ENCODE results near the gene FADS6. TPM values are rescaled to one million over a fixed set of nuclear protein-coding genes. Genes with fewer than 3 reads are reported as not detected.

Gene FADS6
- total RNA-seq, 4 donors from 2014 or later = not detected

- in situ Hi-C loops (cut with MboI; ENCODE audit: low sequenced_read_pairs in 4 of 4) = no loop called here
- Histone ChIP-seq H3K27ac (no peak overlapping the region), H3K27me3 (peaks cover 0 to 7% (median 4%) of the 10 kb centered on the region in 3 donors), H3K4me1 (no peaks in the 10 kb centered on the region), H3K36me3 (no peaks in the 10 kb centered on the region), H3K9me3 (no peaks in the 10 kb centered on the region), H3K4me3 (no peak overlapping the region)
- intact Hi-C loops (cut with DNase I; ENCODE audit: low total_unique reads) = no loop called here
- TF ChIP-seq POLR2A (IDR thresholded peaks at IDR 0.05) (no peak), CTCF (IDR thresholded peaks at IDR 0.05 in 4 of 5, conservative IDR thresholded peaks at IDR 0.05 in 1 of 5) (no peak)
- DNase-seq (no peak), ATAC-seq (no peak)
These were observed 10.8 kb downstream of the FADS6 start for GRCh38 chr17:74882517-74883240.

GRCh38 chr17:74881073-74881472 is 12.4 kb downstream of the FADS6 start:
- DNase-seq (no peak), ATAC-seq (no peak)
- Histone ChIP-seq H3K27me3 (no peaks in the 10 kb centered on the region), H3K4me1 (no peaks in the 10 kb centered on the region), H3K36me3 (no peaks in the 10 kb centered on the region), H3K27ac (no peak overlapping the region), H3K9me3 (no peaks in the 10 kb centered on the region), H3K4me3 (no peak overlapping the region)
- TF ChIP-seq CTCF (IDR thresholded peaks at IDR 0.05 in 4 of 5, conservative IDR thresholded peaks at IDR 0.05 in 1 of 5) (no peak), POLR2A (IDR thresholded peaks at IDR 0.05) (no peak)
- in situ Hi-C loops (cut with MboI; ENCODE audit: low sequenced_read_pairs in 4 of 4) (no loop called here), intact Hi-C loops (cut with DNase I; ENCODE audit: low total_unique reads) (no loop called here)

GRCh38 chr17:74879308-74879707 is 14.1 kb downstream of the FADS6 start:
- Histone ChIP-seq H3K4me1 (no peaks in the 10 kb centered on the region), H3K9me3 (no peaks in the 10 kb centered on the region), H3K36me3 (no peaks in the 10 kb centered on the region), H3K27ac (no peak overlapping the region), H3K4me3 (no peak overlapping the region), H3K27me3 (no peaks in the 10 kb centered on the region)
- intact Hi-C loops (cut with DNase I; ENCODE audit: low total_unique reads) = no loop called here
- DNase-seq (no peak), ATAC-seq (no peak)
- in situ Hi-C loops (cut with MboI; ENCODE audit: low sequenced_read_pairs in 4 of 4) = no loop called here
- no peak for TF ChIP-seq CTCF (IDR thresholded peaks at IDR 0.05 in 4 of 5, conservative IDR thresholded peaks at IDR 0.05 in 1 of 5)
- TF ChIP-seq POLR2A (IDR thresholded peaks at IDR 0.05) = no peak

GRCh38 chr17:74878658-74879057 is 14.8 kb downstream of the FADS6 start:
- no peaks in the 10 kb centered on the region for H3K27me3 ChIP-seq
- TF ChIP-seq CTCF (IDR thresholded peaks at IDR 0.05 in 4 of 5, conservative IDR thresholded peaks at IDR 0.05 in 1 of 5) = no peak
- TF ChIP-seq POLR2A (IDR thresholded peaks at IDR 0.05) = no peak
- no peaks in the 10 kb centered on the region for H3K36me3 ChIP-seq
- H3K4me1 ChIP-seq = peaks cover 5 to 6% of the 10 kb centered on the region in 2 donors
- H3K27ac ChIP-seq = no peak overlapping the region
- DNase-seq (no peak), ATAC-seq (no peak)
- in situ Hi-C loops (cut with MboI; ENCODE audit: low sequenced_read_pairs in 4 of 4) (no loop called here), intact Hi-C loops (cut with DNase I; ENCODE audit: low total_unique reads) (no loop called here)
- no peak overlapping the region for H3K4me3 ChIP-seq
- H3K9me3 ChIP-seq = no peaks in the 10 kb centered on the region

All from gastrocnemius medialis (tissue), 4 donors.